Measurements from ENCODE around the gene TPK1. TPM values are rescaled to one million over a fixed set of nuclear protein-coding genes. Genes with fewer than 3 reads are reported as not detected.

The TPK1 gene
- total and polyA plus RNA-seq, 2 of the 8 experiments (the other 6 are each of a cell fraction or from before 2014, with no cell fraction given): 1.9 to 2.7 TPM

GRCh38 chr7:144579687-144580086 is 256.2 kb downstream of the TPK1 start (continued):
- TF ChIP-seq, protein P1, sequence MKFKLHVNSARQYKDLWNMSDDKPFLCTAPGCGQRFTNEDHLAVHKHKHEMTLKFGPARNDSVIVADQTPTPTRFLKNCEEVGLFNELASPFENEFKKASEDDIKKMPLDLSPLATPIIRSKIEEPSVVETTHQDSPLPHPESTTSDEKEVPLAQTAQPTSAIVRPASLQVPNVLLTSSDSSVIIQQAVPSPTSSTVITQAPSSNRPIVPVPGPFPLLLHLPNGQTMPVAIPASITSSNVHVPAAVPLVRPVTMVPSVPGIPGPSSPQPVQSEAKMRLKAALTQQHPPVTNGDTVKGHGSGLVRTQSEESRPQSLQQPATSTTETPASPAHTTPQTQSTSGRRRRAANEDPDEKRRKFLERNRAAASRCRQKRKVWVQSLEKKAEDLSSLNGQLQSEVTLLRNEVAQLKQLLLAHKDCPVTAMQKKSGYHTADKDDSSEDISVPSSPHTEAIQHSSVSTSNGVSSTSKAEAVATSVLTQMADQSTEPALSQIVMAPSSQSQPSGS (IDR thresholded peaks at IDR 0.05; ENCODE audit: low read length): no peak
- no peak for TF ChIP-seq TEAD4 (IDR thresholded peaks at IDR 0.05; ENCODE audit: low read depth, low read length)

Measured in H1 (cell line).